Jurkat, Clone E6-1 (cell line): ENCODE measurements around the gene PARP1.
"Not testable (repeated sequence)": the region's sequence is repeated elsewhere in the genome, so short reads cannot be mapped to it uniquely, and the experiment has no call there.

Experiments
- DNase-seq: peaks from one replicate; pipeline ENCODE4 v3.0.0-alpha.2; 2011; ENCODE audit warnings: low read depth, low spot score
- H3K4me3 ChIP-seq: 2 replicates; pipeline ENCODE4 v1.5.1; 2011; ENCODE audit warnings: mild to moderate bottlenecking, low read length, control low read depth, moderate library complexity

PARP1 gene

GRCh38 chr1:226431898-226432297 is 24.0 kb upstream of the PARP1 start:
- DNase-seq, H3K4me3 ChIP-seq: not testable (repeated sequence)

GRCh38 chr1:226429858-226430715 is 22.2 kb upstream of the PARP1 start:
- DNase-seq: no peak
- no peak overlapping the region for H3K4me3 ChIP-seq

- peak; percentile 57 for DNase-seq
- H3K4me3 ChIP-seq: no peak overlapping the region
These were observed 21.0 kb upstream of the PARP1 start for GRCh38 chr1:226428791-226429461.

GRCh38 chr1:226428348-226428747 is 20.5 kb upstream of the PARP1 start:
- H3K4me3 ChIP-seq: no peak overlapping the region
- DNase-seq: no peak

GRCh38 chr1:226427131-226427530 is 19.2 kb upstream of the PARP1 start:
- no peak overlapping the region for H3K4me3 ChIP-seq
- no peak for DNase-seq

GRCh38 chr1:226426395-226426794 is 18.5 kb upstream of the PARP1 start:
- DNase-seq, H3K4me3 ChIP-seq: not testable (repeated sequence)

GRCh38 chr1:226425431-226426031 is 17.6 kb upstream of the PARP1 start:
- peak; percentile 82 for DNase-seq
- no peak overlapping the region for H3K4me3 ChIP-seq

GRCh38 chr1:226425004-226425378 is 17.1 kb upstream of the PARP1 start:
- no peak overlapping the region for H3K4me3 ChIP-seq
- no peak for DNase-seq

GRCh38 chr1:226424221-226425003 is 16.5 kb upstream of the PARP1 start:
- no peak overlapping the region for H3K4me3 ChIP-seq

GRCh38 chr1:226422478-226422877 is 14.6 kb upstream of the PARP1 start:
- DNase-seq: no peak
- no peak overlapping the region for H3K4me3 ChIP-seq

More at GRCh38 chr1:226424221-226425003, 16.5 kb upstream of the PARP1 start:
- DNase-seq: peak; percentile 68

- H3K4me3 ChIP-seq: no peak overlapping the region
- no peak for DNase-seq
These were observed 13.0 kb upstream of the PARP1 start for GRCh38 chr1:226420897-226421296.

GRCh38 chr1:226420328-226420727 is 12.4 kb upstream of the PARP1 start:
- DNase-seq: no peak
- no peak overlapping the region for H3K4me3 ChIP-seq

- no peak overlapping the region for H3K4me3 ChIP-seq
- no peak for DNase-seq
These were observed 11.6 kb upstream of the PARP1 start for GRCh38 chr1:226419284-226420029.

- peak; percentile 39 for DNase-seq
- H3K4me3 ChIP-seq: no peak overlapping the region
These were observed 10.1 kb upstream of the PARP1 start for GRCh38 chr1:226417830-226418546.

GRCh38 chr1:226417350-226417749 is 9.5 kb upstream of the PARP1 start:
- no peak overlapping the region for H3K4me3 ChIP-seq
- DNase-seq: no peak

GRCh38 chr1:226414098-226414698 is 6.3 kb upstream of the PARP1 start:
- H3K4me3 ChIP-seq: no peak overlapping the region
- DNase-seq: no peak

GRCh38 chr1:226411619-226412018 is 3.7 kb upstream of the PARP1 start:
- no peak for DNase-seq
- no peak overlapping the region for H3K4me3 ChIP-seq

GRCh38 chr1:226410958-226411357 is 3.1 kb upstream of the PARP1 start:
- no peak for DNase-seq
- no peak overlapping the region for H3K4me3 ChIP-seq
